ENCODE data around the gene CLSTN2. TPM values are rescaled to one million over a fixed set of nuclear protein-coding genes. Genes with fewer than 3 reads are reported as not detected.

Gene CLSTN2
- total and polyA plus RNA-seq, 2 donors from 2014 or later, result 2.0 to 12.0 TPM

- Histone ChIP-seq H3K27me3 (ENCODE audit: control insufficient read depth, insufficient read depth, low read length) (no peaks in the 10 kb centered on the region), H3K4me3 (ENCODE audit: low read length in 3 of 3) (no peak overlapping the region), H3K9me3 (ENCODE audit: control insufficient read depth in 2 of 3, insufficient read depth in 1 of 3, low read length in 3 of 3) (no peaks in the 10 kb centered on the region), H3K4me1 (ENCODE audit: control insufficient read depth in 2 of 3, insufficient read depth in 2 of 3, low read depth in 1 of 3, low read length in 3 of 3) (no peaks in the 10 kb centered on the region), H3K36me3 (ENCODE audit: control insufficient read depth in 2 of 3, insufficient read depth in 3 of 3, low read length in 3 of 3) (no peaks in the 10 kb centered on the region), H3K9ac (ENCODE audit: low read length in 3 of 3) (no peak overlapping the region), H3K27ac (ENCODE audit: low read depth in 2 of 2, low read length in 2 of 2) (no peak overlapping the region)
- FAIRE-seq (no peak), DNase-seq (no peak)
- no peak for TF ChIP-seq CTCF (IDR thresholded peaks at IDR 0.05; ENCODE audit: borderline replicate concordance, extremely low read depth, insufficient read depth)
- intact Hi-C loops (cut with DNase I), result no loop called here
These were observed 76.1 kb downstream of the CLSTN2 start for GRCh38 chr3:140011086-140011485.

DNA sequence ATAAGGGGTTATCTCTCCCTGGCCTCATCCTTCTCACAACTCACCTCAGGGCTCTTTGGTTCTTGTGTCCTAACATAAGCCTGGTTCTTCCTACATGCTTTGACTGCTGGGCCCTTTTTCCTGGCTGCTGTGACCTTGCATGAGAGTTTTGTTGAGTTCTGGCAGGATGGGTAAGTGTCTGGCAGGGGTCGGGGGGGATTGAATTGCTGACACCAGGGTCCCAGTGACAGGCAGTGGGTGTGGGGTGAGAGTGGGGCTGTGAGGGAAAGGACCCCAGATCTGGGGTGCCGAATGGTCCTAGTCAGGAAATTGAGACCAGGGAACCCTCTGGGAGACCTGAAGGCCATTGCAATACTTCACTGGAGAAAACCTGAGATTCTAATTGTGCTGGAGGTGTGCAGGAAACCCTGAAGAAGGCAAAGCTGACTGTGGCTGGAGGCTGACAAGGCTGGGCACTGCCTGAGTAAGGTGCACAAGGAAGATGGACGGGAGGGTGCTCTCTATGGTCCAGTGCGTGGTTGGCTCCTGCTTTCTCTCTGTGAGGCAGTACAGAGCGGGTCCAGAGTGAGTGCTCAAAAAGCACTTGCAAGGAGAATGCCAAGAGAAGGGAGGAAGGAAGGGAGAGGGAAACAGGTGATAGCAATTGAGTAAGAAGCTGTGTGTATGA lies 76.8 kb downstream of the CLSTN2 start:
- Histone ChIP-seq H3K9ac (ENCODE audit: low read length in 3 of 3) (no peak overlapping the region), H3K4me1 (ENCODE audit: control insufficient read depth in 2 of 3, insufficient read depth in 2 of 3, low read depth in 1 of 3, low read length in 3 of 3) (no peaks in the 10 kb centered on the region), H3K27me3 (ENCODE audit: control insufficient read depth, insufficient read depth, low read length) (no peaks in the 10 kb centered on the region), H3K36me3 (ENCODE audit: control insufficient read depth in 2 of 3, insufficient read depth in 3 of 3, low read length in 3 of 3) (no peaks in the 10 kb centered on the region), H3K27ac (ENCODE audit: low read depth in 2 of 2, low read length in 2 of 2) (no peak overlapping the region), H3K9me3 (ENCODE audit: control insufficient read depth in 2 of 3, insufficient read depth in 1 of 3, low read length in 3 of 3) (no peaks in the 10 kb centered on the region), H3K4me3 (ENCODE audit: low read length in 3 of 3) (no peak overlapping the region)
- TF ChIP-seq CTCF (IDR thresholded peaks at IDR 0.05; ENCODE audit: borderline replicate concordance, extremely low read depth, insufficient read depth), result no peak
- FAIRE-seq (no peak), DNase-seq (no peak)
- intact Hi-C loops (cut with DNase I), result no loop called here

DNA sequence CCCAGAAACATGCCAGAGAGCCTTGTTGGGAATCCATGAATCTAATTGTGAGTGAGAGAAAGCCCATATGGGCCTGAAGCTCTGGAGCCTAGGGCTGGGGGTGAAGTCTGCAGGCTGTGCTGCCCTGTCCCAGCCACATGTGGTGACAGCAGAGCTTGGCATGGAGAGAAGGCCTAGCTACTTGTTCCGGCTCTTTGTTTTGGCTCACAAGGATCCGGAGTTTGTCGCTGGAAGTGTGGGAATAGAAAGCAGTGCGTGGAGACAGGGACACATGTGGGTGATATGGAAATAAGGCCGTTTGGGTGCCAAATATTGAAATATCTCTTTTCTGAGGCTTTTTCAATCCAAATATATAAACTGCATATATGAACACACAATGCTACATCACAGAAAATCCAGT lies 78.2 kb downstream of the CLSTN2 start:
- Histone ChIP-seq H3K27me3 (ENCODE audit: control insufficient read depth, insufficient read depth, low read length) (no peaks in the 10 kb centered on the region), H3K4me1 (ENCODE audit: control insufficient read depth in 2 of 3, insufficient read depth in 2 of 3, low read depth in 1 of 3, low read length in 3 of 3) (no peaks in the 10 kb centered on the region), H3K4me3 (ENCODE audit: low read length in 3 of 3) (no peak overlapping the region), H3K36me3 (ENCODE audit: control insufficient read depth in 2 of 3, insufficient read depth in 3 of 3, low read length in 3 of 3) (no peaks in the 10 kb centered on the region), H3K9me3 (ENCODE audit: control insufficient read depth in 2 of 3, insufficient read depth in 1 of 3, low read length in 3 of 3) (no peaks in the 10 kb centered on the region), H3K27ac (ENCODE audit: low read depth in 2 of 2, low read length in 2 of 2) (no peak overlapping the region), H3K9ac (ENCODE audit: low read length in 3 of 3) (no peak overlapping the region)
- TF ChIP-seq CTCF (IDR thresholded peaks at IDR 0.05; ENCODE audit: borderline replicate concordance, extremely low read depth, insufficient read depth), result no peak
- DNase-seq (no peak), FAIRE-seq (no peak)
- intact Hi-C loops (cut with DNase I), result no loop called here

All from kidney (tissue), 14 donors.